ENCODE data around the gene C1orf21. TPM values are rescaled to one million over a fixed set of nuclear protein-coding genes. Genes with fewer than 3 reads are reported as not detected.

The C1orf21 gene
- total and polyA plus RNA-seq, 2 donors (not counting 1 experiment from before 2014, with no cell fraction given), result 53.0 to 95.4 TPM

DNA sequence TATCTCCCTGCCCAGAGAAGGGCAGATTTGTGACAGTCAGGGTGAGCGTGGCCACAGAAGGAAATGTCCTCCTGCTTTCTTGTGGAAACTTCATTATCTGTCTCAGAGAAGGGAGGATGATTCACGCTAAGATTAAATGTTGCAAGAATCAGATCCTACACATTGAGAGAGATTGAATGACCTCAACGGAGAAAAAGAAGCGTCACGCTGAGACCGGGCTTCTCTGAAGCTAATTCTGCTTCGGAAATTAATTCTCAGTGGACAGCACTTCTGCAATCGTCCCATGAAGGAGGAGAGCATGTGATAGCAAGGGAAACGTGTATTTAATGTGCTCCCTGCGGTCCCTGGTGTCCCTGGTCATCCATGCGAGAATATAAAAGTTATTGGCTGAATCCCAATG is 19.8 kb upstream of the C1orf21 start:
- DNase-seq (ENCODE audit: low read depth in 2 of 2), result peak in 1 of 2 donors; percentile 13
- Histone ChIP-seq H3K4me2 (ENCODE audit: extremely low read depth, insufficient read depth, low read length) (no peak overlapping the region), H3K4me1 (ENCODE audit: control insufficient read depth, extremely low read depth, insufficient read depth, low read length) (no peaks in the 10 kb centered on the region), H3K79me2 (ENCODE audit: control insufficient read depth, insufficient read depth, low read length) (no peaks in the 10 kb centered on the region), H3K27ac (ENCODE audit: insufficient read depth, low read length) (no peak overlapping the region), H2AFZ (ENCODE audit: low read length) (no peak overlapping the region), H3K4me3 (replicated peaks in 1 of 4; ENCODE audit: control extremely low read depth in 1 of 4, insufficient read depth in 1 of 4, low read depth in 3 of 4, low read length in 4 of 4) (no peak overlapping the region), H3K9me3 (ENCODE audit: control insufficient read depth, insufficient read depth, low read depth, low read length) (no peaks in the 10 kb centered on the region), H4K20me1 (ENCODE audit: control insufficient read depth, extremely low read depth, insufficient read depth, low read length) (no peaks in the 10 kb centered on the region), H3K27me3 (ENCODE audit: control insufficient read depth, insufficient read depth, low read length) (no peaks in the 10 kb centered on the region), H3K9ac (ENCODE audit: insufficient read depth, low read length) (no peak overlapping the region), H3K36me3 (ENCODE audit: control insufficient read depth, insufficient read depth, low read length) (no peaks in the 10 kb centered on the region)
- TF ChIP-seq EZH2 (IDR thresholded peaks at IDR 0.05; ENCODE audit: low read length, missing control alignments) (no peak), CTCF (conservative IDR thresholded peaks at IDR 0.05 in 1 of 2, IDR thresholded peaks at IDR 0.05 in 1 of 2; ENCODE audit: low read depth in 1 of 2, low read length in 2 of 2) (no peak)

DNA sequence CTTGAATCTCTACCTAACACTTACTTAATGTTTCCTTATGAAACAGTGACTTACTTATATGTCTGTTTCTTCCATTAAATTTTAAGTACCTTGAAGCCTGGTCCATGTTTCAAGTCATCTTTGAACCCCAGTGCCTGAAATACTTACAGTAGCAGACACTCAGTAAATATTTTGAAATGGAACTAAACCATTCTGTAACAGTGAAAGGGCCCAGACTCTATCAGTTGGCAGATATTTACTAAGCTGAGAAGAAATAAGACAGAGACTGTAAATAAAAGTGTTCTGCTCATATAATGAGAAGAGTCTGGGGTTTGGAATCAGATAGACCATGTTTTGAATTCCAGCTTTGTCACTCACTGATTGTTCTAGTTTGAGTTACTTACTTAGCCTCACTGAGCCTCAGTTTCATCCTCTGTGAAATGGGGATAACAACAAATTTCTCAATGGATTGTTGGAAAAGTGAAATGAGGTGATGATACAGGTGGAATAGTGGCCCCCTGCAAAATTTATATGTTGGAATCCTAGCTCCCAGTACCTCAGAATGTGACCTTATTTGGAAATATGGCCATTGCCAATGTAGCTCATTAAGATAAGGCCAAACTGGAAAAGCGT is 19.3 kb upstream of the C1orf21 start:
- no peak for TF ChIP-seq CTCF (conservative IDR thresholded peaks at IDR 0.05 in 1 of 2, IDR thresholded peaks at IDR 0.05 in 1 of 2; ENCODE audit: low read depth in 1 of 2, low read length in 2 of 2)
- TF ChIP-seq EZH2 (IDR thresholded peaks at IDR 0.05; ENCODE audit: low read length, missing control alignments), result no peak
- Histone ChIP-seq H3K27ac (ENCODE audit: insufficient read depth, low read length) (no peak overlapping the region), H3K27me3 (ENCODE audit: control insufficient read depth, insufficient read depth, low read length) (no peaks in the 10 kb centered on the region), H3K4me1 (ENCODE audit: control insufficient read depth, extremely low read depth, insufficient read depth, low read length) (no peaks in the 10 kb centered on the region), H3K4me2 (ENCODE audit: extremely low read depth, insufficient read depth, low read length) (no peak overlapping the region), H3K79me2 (ENCODE audit: control insufficient read depth, insufficient read depth, low read length) (no peaks in the 10 kb centered on the region), H3K9me3 (ENCODE audit: control insufficient read depth, insufficient read depth, low read depth, low read length) (no peaks in the 10 kb centered on the region), H3K9ac (ENCODE audit: insufficient read depth, low read length) (no peak overlapping the region), H3K36me3 (ENCODE audit: control insufficient read depth, insufficient read depth, low read length) (no peaks in the 10 kb centered on the region), H2AFZ (ENCODE audit: low read length) (no peak overlapping the region), H4K20me1 (ENCODE audit: control insufficient read depth, extremely low read depth, insufficient read depth, low read length) (no peaks in the 10 kb centered on the region), H3K4me3 (replicated peaks in 1 of 4; ENCODE audit: control extremely low read depth in 1 of 4, insufficient read depth in 1 of 4, low read depth in 3 of 4, low read length in 4 of 4) (no peak overlapping the region)
- no peak for DNase-seq (ENCODE audit: low read depth in 2 of 2)

- H4K20me1 ChIP-seq (ENCODE audit: control insufficient read depth, extremely low read depth, insufficient read depth, low read length), result no peaks in the 10 kb centered on the region
- no peaks in the 10 kb centered on the region for H3K4me1 ChIP-seq (ENCODE audit: control insufficient read depth, extremely low read depth, insufficient read depth, low read length)
- H3K27me3 ChIP-seq (ENCODE audit: control insufficient read depth, insufficient read depth, low read length), result no peaks in the 10 kb centered on the region
- H2AFZ ChIP-seq (ENCODE audit: low read length), result no peak overlapping the region
- no peak overlapping the region for H3K4me2 ChIP-seq (ENCODE audit: extremely low read depth, insufficient read depth, low read length)
- no peaks in the 10 kb centered on the region for H3K79me2 ChIP-seq (ENCODE audit: control insufficient read depth, insufficient read depth, low read length)
- H3K27ac ChIP-seq (ENCODE audit: insufficient read depth, low read length), result no peak overlapping the region
- H3K4me3 ChIP-seq (replicated peaks in 1 of 4; ENCODE audit: control extremely low read depth in 1 of 4, insufficient read depth in 1 of 4, low read depth in 3 of 4, low read length in 4 of 4), result no peak overlapping the region
- no peaks in the 10 kb centered on the region for H3K36me3 ChIP-seq (ENCODE audit: control insufficient read depth, insufficient read depth, low read length)
- DNase-seq (ENCODE audit: low read depth in 2 of 2), result no peak
- H3K9ac ChIP-seq (ENCODE audit: insufficient read depth, low read length), result no peak overlapping the region
- TF ChIP-seq EZH2 (IDR thresholded peaks at IDR 0.05; ENCODE audit: low read length, missing control alignments), result no peak
- no peak for TF ChIP-seq CTCF (conservative IDR thresholded peaks at IDR 0.05 in 1 of 2, IDR thresholded peaks at IDR 0.05 in 1 of 2; ENCODE audit: low read depth in 1 of 2, low read length in 2 of 2)
- no peaks in the 10 kb centered on the region for H3K9me3 ChIP-seq (ENCODE audit: control insufficient read depth, insufficient read depth, low read depth, low read length)
Measured at GRCh38 chr1:184368354-184368753, 18.5 kb upstream of the C1orf21 start.

Data from fibroblast of lung (primary cell).